SK-N-SH treated with all-trans-retinoic acid at 6 μM for 48 hours (cell line): ENCODE data around the gene ZNF362.

Experiments
- ATAC-seq: fragments of 200-7000 bp; cut with Tn5 transposase; 3 replicates; pipeline ENCODE4 v1.9.1; 2020; ENCODE audit warnings: mild to moderate bottlenecking, moderate library complexity
- ARNTL ChIP-seq: fragments of 450-650 bp; formaldehyde crosslinking; IDR thresholded peaks from 2 replicates; pipeline ENCODE4 v1.5.0; 2020; ENCODE audit warnings: low read depth, mild to moderate bottlenecking, moderate library complexity, borderline replicate concordance
- BACH2 ChIP-seq: fragments of 250-450 bp; sonication (Bioruptor Pico); IDR thresholded peaks from 2 replicates; pipeline ENCODE4 v1.9.0; 2021; ENCODE audit warnings: mild to moderate bottlenecking, borderline replicate concordance
- CSDC2 ChIP-seq: fragments of 250-450 bp; sonication (Bioruptor Pico); IDR thresholded peaks from 2 replicates; pipeline ENCODE4 v1.5.0; 2020; ENCODE audit warnings: mild to moderate bottlenecking, moderate library complexity
- ESRRG ChIP-seq: fragments of 250-450 bp; sonication (Bioruptor Pico); IDR thresholded peaks from 2 replicates; pipeline ENCODE4 v1.6.1; 2021; ENCODE audit warnings: mild to moderate bottlenecking
- GLIS3 ChIP-seq: fragments of 250-450 bp; sonication (Bioruptor Pico); IDR thresholded peaks from 2 replicates; pipeline ENCODE4 v1.5.0; 2020; ENCODE audit warnings: mild to moderate bottlenecking, moderate library complexity
- ISL1 ChIP-seq: fragments of 250-450 bp; sonication (Bioruptor Pico); IDR thresholded peaks from 2 replicates; pipeline ENCODE4 v2.1.2; 2022; ENCODE audit warnings: mild to moderate bottlenecking, moderate library complexity
- OSR1 ChIP-seq: fragments of 250-450 bp; sonication (Bioruptor Pico); IDR thresholded peaks from 2 replicates; pipeline ENCODE4 v1.8.0; 2022; ENCODE audit warnings: moderate library complexity, mild to moderate bottlenecking, inconsistent platforms
- PPARA ChIP-seq: fragments of 250-450 bp; sonication (Bioruptor Pico); IDR thresholded peaks from 2 replicates; pipeline ENCODE4 v1.5.0; 2020; ENCODE audit warnings: mild to moderate bottlenecking, borderline replicate concordance
- RARB ChIP-seq: fragments of 250-450 bp; sonication (Bioruptor Pico); IDR thresholded peaks from 2 replicates; pipeline ENCODE4 v1.8.0; 2021; ENCODE audit warnings: mild to moderate bottlenecking, moderate library complexity
- SNAI2 ChIP-seq: fragments of 250-450 bp; sonication (Bioruptor Pico); IDR thresholded peaks from 2 replicates; pipeline ENCODE4 v1.5.0; 2020; ENCODE audit warnings: mild to moderate bottlenecking, moderate library complexity
- TCF4 ChIP-seq: fragments of 250-450 bp; sonication (Bioruptor Pico); IDR thresholded peaks from 2 replicates; pipeline ENCODE4 v1.8.0; 2021; ENCODE audit warnings: mild to moderate bottlenecking, moderate library complexity, borderline replicate concordance
- TOX ChIP-seq: fragments of 250-450 bp; sonication (Bioruptor Pico); IDR thresholded peaks from 2 replicates; pipeline ENCODE4 v1.8.0; 2021; ENCODE audit warnings: mild to moderate bottlenecking, moderate library complexity, borderline replicate concordance
- ZC3H10 ChIP-seq: fragments of 250-450 bp; sonication (Bioruptor Pico); IDR thresholded peaks from 2 replicates; pipeline ENCODE4 v1.5.1; 2021; ENCODE audit warnings: mild to moderate bottlenecking, moderate library complexity
- ZFP3 ChIP-seq: fragments of 250-450 bp; sonication (Bioruptor Pico); IDR thresholded peaks from 2 replicates; pipeline ENCODE4 v1.5.0; 2020; ENCODE audit warnings: mild to moderate bottlenecking, moderate library complexity
- ZFP30 ChIP-seq: fragments of 450-650 bp; formaldehyde crosslinking; IDR thresholded peaks from 2 replicates; pipeline ENCODE4 v1.5.0; 2022; ENCODE audit warnings: mild to moderate bottlenecking, moderate library complexity
- ZNF565 ChIP-seq: fragments of 450-650 bp; formaldehyde crosslinking; conservative IDR thresholded peaks from 2 replicates; pipeline ENCODE4 v1.5.0; 2020; ENCODE audit warnings: low read depth, mild to moderate bottlenecking, moderate library complexity
- ZNF70 ChIP-seq: fragments of 450-650 bp; formaldehyde crosslinking; IDR thresholded peaks from 2 replicates; pipeline ENCODE4 v1.5.0; 2020; ENCODE audit warnings: mild to moderate bottlenecking, moderate library complexity
- ZNF8 ChIP-seq: fragments of 450-650 bp; formaldehyde crosslinking; IDR thresholded peaks from 2 replicates; pipeline ENCODE4 v1.5.0; 2020; ENCODE audit warnings: mild to moderate bottlenecking, moderate library complexity
- TF ChIP-seq, protein P1 (sequence below): fragments of 250-450 bp; sonication (Bioruptor Pico); IDR thresholded peaks from 2 replicates; pipeline ENCODE4 v1.8.0; 2020; ENCODE audit warnings: mild to moderate bottlenecking, moderate library complexity, borderline replicate concordance
- TF ChIP-seq, protein P2 (sequence below): fragments of 250-450 bp; sonication (Bioruptor Pico); IDR thresholded peaks from 2 replicates; pipeline ENCODE4 v1.5.0; 2020; ENCODE audit warnings: mild to moderate bottlenecking, moderate library complexity
- TF ChIP-seq, protein P3 (sequence below): fragments of 250-450 bp; sonication (Bioruptor Pico); IDR thresholded peaks from 2 replicates; pipeline ENCODE4 v1.5.1; 2020; ENCODE audit warnings: low read depth, mild to moderate bottlenecking, moderate library complexity
- TF ChIP-seq, protein P4 (sequence below): fragments of 250-450 bp; sonication (Bioruptor Pico); IDR thresholded peaks from 2 replicates; pipeline ENCODE4 v1.5.1; 2021; ENCODE audit warnings: mild to moderate bottlenecking, moderate library complexity

Gene ZNF362

GRCh38 chr1:33234131-33234530 is 22.2 kb upstream of the ZNF362 start:
- TF ChIP-seq RARB: no peak
- TF ChIP-seq OSR1 (CRISPR knock-in tag): no peak
- no peak for TF ChIP-seq ZC3H10 (CRISPR knock-in tag)
- no peak for TF ChIP-seq SNAI2 (CRISPR knock-in tag)
- TF ChIP-seq ZFP30: no peak
- no peak for TF ChIP-seq ZNF8 (CRISPR knock-in tag)
- no peak for TF ChIP-seq ARNTL (CRISPR knock-in tag)
- no peak for TF ChIP-seq CSDC2 (CRISPR knock-in tag)
- no peak for TF ChIP-seq TOX (CRISPR knock-in tag)
- TF ChIP-seq, protein P1, sequence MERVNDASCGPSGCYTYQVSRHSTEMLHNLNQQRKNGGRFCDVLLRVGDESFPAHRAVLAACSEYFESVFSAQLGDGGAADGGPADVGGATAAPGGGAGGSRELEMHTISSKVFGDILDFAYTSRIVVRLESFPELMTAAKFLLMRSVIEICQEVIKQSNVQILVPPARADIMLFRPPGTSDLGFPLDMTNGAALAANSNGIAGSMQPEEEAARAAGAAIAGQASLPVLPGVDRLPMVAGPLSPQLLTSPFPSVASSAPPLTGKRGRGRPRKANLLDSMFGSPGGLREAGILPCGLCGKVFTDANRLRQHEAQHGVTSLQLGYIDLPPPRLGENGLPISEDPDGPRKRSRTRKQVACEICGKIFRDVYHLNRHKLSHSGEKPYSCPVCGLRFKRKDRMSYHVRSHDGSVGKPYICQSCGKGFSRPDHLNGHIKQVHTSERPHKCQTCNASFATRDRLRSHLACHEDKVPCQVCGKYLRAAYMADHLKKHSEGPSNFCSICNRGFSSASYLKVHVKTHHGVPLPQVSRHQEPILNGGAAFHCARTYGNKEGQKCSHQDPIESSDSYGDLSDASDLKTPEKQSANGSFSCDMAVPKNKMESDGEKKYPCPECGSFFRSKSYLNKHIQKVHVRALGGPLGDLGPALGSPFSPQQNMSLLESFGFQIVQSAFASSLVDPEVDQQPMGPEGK (CRISPR knock-in tag): no peak
- TF ChIP-seq PPARA (CRISPR knock-in tag): no peak
- ATAC-seq: no peak

DNA sequence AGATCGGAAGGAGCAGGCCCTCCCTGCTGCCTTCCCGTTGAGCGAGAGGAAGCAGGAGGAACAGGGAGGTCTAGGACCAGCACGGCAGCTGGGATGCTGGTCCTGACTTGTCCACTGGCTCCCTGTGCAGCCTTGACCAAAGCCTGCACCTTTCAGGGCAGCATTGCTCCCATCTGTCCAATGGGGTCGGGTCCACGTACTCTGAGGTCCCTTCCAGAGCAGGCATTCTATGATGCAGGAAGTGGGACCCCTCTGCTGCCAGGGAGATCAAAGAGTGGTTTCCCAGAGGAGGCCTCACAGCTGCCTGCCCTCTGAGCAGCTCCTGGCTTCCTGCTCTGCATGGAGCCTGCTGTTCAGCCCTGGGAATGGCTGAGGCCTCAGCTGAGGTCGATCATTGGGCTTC is 21.7 kb upstream of the ZNF362 start:
- TF ChIP-seq ZFP30 (no peak), SNAI2 (CRISPR knock-in tag) (no peak), ZNF70 (CRISPR knock-in tag) (no peak), ISL1 (no peak), OSR1 (CRISPR knock-in tag) (no peak), ZNF565 (CRISPR knock-in tag) (no peak), RARB (no peak), PPARA (CRISPR knock-in tag) (no peak), GLIS3 (CRISPR knock-in tag) (no peak), BACH2 (no peak), ZFP3 (no peak), TOX (CRISPR knock-in tag) (no peak), ZNF8 (CRISPR knock-in tag) (no peak)
- TF ChIP-seq, protein P2, sequence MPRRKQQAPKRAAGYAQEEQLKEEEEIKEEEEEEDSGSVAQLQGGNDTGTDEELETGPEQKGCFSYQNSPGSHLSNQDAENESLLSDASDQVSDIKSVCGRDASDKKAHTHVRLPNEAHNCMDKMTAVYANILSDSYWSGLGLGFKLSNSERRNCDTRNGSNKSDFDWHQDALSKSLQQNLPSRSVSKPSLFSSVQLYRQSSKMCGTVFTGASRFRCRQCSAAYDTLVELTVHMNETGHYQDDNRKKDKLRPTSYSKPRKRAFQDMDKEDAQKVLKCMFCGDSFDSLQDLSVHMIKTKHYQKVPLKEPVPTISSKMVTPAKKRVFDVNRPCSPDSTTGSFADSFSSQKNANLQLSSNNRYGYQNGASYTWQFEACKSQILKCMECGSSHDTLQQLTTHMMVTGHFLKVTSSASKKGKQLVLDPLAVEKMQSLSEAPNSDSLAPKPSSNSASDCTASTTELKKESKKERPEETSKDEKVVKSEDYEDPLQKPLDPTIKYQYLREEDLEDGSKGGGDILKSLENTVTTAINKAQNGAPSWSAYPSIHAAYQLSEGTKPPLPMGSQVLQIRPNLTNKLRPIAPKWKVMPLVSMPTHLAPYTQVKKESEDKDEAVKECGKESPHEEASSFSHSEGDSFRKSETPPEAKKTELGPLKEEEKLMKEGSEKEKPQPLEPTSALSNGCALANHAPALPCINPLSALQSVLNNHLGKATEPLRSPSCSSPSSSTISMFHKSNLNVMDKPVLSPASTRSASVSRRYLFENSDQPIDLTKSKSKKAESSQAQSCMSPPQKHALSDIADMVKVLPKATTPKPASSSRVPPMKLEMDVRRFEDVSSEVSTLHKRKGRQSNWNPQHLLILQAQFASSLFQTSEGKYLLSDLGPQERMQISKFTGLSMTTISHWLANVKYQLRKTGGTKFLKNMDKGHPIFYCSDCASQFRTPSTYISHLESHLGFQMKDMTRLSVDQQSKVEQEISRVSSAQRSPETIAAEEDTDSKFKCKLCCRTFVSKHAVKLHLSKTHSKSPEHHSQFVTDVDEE (CRISPR knock-in tag): no peak
- TF ChIP-seq, protein P3, sequence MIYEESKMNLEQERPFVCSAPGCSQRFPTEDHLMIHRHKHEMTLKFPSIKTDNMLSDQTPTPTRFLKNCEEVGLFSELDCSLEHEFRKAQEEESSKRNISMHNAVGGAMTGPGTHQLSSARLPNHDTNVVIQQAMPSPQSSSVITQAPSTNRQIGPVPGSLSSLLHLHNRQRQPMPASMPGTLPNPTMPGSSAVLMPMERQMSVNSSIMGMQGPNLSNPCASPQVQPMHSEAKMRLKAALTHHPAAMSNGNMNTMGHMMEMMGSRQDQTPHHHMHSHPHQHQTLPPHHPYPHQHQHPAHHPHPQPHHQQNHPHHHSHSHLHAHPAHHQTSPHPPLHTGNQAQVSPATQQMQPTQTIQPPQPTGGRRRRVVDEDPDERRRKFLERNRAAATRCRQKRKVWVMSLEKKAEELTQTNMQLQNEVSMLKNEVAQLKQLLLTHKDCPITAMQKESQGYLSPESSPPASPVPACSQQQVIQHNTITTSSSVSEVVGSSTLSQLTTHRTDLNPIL (CRISPR knock-in tag): no peak
- TF ChIP-seq, protein P1 (CRISPR knock-in tag): no peak
- no peak for ATAC-seq

- TF ChIP-seq, protein P4, sequence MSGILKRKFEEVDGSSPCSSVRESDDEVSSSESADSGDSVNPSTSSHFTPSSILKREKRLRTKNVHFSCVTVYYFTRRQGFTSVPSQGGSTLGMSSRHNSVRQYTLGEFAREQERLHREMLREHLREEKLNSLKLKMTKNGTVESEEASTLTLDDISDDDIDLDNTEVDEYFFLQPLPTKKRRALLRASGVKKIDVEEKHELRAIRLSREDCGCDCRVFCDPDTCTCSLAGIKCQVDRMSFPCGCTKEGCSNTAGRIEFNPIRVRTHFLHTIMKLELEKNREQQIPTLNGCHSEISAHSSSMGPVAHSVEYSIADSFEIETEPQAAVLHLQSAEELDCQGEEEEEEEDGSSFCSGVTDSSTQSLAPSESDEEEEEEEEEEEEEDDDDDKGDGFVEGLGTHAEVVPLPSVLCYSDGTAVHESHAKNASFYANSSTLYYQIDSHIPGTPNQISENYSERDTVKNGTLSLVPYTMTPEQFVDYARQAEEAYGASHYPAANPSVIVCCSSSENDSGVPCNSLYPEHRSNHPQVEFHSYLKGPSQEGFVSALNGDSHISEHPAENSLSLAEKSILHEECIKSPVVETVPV (CRISPR knock-in tag): no peak
- TF ChIP-seq ZC3H10 (CRISPR knock-in tag) (no peak), ESRRG (no peak), PPARA (CRISPR knock-in tag) (no peak), SNAI2 (CRISPR knock-in tag) (no peak), ZNF8 (CRISPR knock-in tag) (no peak), CSDC2 (CRISPR knock-in tag) (no peak), ZNF565 (CRISPR knock-in tag) (no peak), GLIS3 (CRISPR knock-in tag) (no peak), TCF4 (CRISPR knock-in tag) (no peak), ZFP30 (no peak)
- TF ChIP-seq, protein P1 (CRISPR knock-in tag): no peak
Observed at GRCh38 chr1:33235521-33235920, 20.8 kb upstream of the ZNF362 start.

More at GRCh38 chr1:33235521-33235920, 20.8 kb upstream of the ZNF362 start:
- no peak for ATAC-seq
